GM10248 (cell line): ENCODE measurements around the gene SMOC1.

ENCODE experiments used
- CTCF ChIA-PET: fragments of 300-600 bp; sonication (Branson Sonifier 250); formaldehyde crosslinking; extraction: SDS; loops from one replicate; lab custom pipeline; 2021; ENCODE audit warnings: antibody characterized with exemption; lab: Yijun Ruan, JAX
- POLR2A ChIA-PET: fragments of 350-650 bp; sonication (Branson Sonifier 250); formaldehyde crosslinking; extraction: SDS; loops from one replicate; lab custom pipeline; 2020; ENCODE audit warnings: antibody characterized with exemption; lab: Yijun Ruan, JAX
- DNase-seq: peaks from one replicate; pipeline ENCODE4 v3.0.0; 2012; ENCODE audit errors: extremely low spot score
- TF ChIP-seq, protein P1 (sequence below): IDR thresholded peaks from 2 replicates; pipeline ENCODE4 v1.5.1; 2012; ENCODE audit warnings: mild to moderate bottlenecking, low read depth; ENCODE audit errors: extremely low read depth, missing control alignments, control extremely low read depth

SMOC1 gene

DNA sequence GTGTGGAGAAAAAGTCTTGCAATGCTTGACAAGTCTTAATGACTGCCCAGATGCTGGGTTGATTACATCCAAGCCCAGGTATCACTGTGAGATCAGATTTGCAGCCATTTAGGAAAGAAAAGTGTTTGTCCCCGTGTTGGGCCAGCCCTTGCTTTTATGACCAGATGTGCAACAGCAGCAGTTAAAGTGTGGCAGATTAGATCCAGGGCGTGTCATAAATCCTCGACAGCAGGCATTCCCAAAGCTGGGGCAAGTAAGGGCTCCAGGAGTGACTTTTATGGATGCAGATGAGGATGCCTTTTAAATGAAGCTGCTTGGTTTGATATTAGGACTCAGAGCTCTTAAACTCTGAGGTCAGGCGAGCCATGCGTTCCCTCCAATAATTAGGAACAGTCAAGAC, 1.7 kb downstream of the SMOC1 start:
- CTCF ChIA-PET = interaction anchor here (1.2 to 1.9 kb wide), 3 partner anchors 10 to 147 kb away, joined by 4 to 5 read pairs (median 4); no protein-coding TSS in a partner anchor
- TF ChIP-seq, protein P1, sequence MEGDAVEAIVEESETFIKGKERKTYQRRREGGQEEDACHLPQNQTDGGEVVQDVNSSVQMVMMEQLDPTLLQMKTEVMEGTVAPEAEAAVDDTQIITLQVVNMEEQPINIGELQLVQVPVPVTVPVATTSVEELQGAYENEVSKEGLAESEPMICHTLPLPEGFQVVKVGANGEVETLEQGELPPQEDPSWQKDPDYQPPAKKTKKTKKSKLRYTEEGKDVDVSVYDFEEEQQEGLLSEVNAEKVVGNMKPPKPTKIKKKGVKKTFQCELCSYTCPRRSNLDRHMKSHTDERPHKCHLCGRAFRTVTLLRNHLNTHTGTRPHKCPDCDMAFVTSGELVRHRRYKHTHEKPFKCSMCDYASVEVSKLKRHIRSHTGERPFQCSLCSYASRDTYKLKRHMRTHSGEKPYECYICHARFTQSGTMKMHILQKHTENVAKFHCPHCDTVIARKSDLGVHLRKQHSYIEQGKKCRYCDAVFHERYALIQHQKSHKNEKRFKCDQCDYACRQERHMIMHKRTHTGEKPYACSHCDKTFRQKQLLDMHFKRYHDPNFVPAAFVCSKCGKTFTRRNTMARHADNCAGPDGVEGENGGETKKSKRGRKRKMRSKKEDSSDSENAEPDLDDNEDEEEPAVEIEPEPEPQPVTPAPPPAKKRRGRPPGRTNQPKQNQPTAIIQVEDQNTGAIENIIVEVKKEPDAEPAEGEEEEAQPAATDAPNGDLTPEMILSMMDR = no peak
- DNase-seq = no peak
- POLR2A ChIA-PET = no interaction called here

DNA sequence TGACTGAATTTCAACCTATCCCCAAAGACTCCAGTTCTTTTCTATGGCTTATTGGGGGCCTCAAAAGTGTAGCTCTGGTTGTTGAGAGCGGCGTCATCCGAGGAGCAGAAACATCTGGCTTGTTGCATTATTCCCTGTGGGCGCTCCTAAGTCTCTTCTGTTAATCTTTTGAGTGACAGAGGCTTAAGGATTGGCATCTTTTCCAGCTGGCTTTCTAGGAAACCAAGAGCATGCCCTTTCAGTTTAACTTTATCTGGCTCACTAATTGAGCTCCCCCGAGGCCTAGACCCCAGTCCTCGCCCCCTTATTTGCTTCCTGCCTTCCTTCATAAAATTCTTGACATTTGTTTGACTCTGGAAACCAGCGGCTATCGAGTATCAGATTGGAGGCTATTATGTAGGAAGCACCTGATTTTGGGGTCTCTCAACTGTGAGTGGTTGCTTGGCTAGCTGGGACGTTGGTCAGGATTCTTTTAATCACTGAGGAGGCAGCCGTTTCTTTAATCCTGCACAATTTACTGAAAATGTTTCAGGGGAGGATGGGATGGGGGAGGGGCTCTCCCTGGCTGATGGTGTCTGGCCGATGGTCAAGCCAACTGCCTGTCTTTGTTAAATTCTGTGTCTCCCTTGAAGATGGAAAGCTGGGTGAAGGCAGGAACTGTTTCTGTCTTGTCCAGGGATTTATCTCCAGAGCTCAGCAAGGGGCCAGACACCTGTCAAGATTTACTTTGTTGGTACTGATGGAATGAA, 3.1 kb downstream of the SMOC1 start:
- POLR2A ChIA-PET = no interaction called here

DNA sequence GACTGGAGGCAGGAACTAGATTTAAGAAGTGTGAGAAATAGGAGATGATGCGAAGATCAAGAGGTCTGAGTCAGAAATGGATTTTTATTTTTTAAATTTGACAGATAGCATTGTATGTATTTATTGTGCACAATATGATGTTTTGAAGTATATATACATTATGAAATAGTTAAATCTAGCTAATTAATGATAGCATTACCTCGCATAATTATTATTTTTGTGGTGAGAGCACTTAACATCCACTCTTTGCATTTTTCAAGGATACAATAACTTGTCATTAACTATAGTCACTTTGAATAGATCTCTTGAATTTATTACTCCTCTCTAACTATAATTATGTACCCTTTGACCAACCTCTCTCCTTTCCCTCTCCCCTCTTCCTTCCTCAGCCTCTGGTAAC, 3.7 kb downstream of the SMOC1 start:
- TF ChIP-seq, protein P1 = no peak
- ChIA-PET POLR2A (no interaction called here), CTCF (interaction anchor here (1.9 kb wide), 1 partner anchor 145 kb away, joined by 5 read pairs; no protein-coding TSS in a partner anchor)
- no peak for DNase-seq

More for the DNA sequence above, 3.1 kb downstream of the SMOC1 start:
- TF ChIP-seq, protein P1 = no peak
- CTCF ChIA-PET = interaction anchor here (1.2 to 1.9 kb wide), 3 partner anchors 8 to 146 kb away, joined by 4 to 5 read pairs (median 4); no protein-coding TSS in a partner anchor
- no peak for DNase-seq

DNA sequence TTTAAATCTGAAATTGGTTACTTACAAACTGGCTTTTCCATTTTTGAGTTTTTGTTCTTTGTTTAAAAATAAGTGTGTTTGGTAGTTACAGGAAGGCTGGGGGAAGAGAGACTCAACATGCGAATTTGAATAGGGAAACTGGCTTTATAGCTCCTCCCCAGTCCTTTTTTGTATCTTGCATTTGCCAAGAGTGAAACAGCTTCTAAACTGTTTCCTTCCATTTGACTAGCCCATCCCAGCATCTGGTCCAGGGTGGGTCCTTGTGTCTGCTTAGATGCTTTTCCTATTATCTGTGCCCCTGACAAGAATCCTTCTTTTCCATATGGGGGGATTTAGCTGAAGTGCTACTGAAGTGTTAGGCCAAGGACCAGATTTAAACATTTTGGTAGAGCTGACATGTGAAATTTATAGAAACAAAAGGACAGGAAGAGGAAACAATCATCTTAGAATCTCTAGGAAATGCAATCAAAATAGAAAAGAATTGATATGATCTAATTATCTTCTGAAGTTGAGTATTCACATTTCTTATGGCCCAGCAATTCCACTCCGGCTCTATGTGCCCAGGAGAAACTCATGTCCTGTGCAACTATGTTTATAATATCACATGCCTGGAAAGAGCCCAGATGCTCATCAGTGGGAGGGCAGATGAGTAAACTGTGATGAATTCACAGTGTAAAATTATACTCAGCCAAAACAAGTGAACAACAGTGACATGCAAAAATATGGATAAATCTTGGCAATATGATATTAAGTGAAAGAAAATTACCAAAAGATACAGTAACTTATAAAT, 7.4 kb downstream of the SMOC1 start:
- ChIA-PET POLR2A (no interaction called here), CTCF (interaction anchor here (1.9 to 2.1 kb wide), 2 partner anchors 9 to 142 kb away, joined by 4 to 7 read pairs; no protein-coding TSS in a partner anchor)
- TF ChIP-seq, protein P1 = no peak
- DNase-seq = no peak

DNA sequence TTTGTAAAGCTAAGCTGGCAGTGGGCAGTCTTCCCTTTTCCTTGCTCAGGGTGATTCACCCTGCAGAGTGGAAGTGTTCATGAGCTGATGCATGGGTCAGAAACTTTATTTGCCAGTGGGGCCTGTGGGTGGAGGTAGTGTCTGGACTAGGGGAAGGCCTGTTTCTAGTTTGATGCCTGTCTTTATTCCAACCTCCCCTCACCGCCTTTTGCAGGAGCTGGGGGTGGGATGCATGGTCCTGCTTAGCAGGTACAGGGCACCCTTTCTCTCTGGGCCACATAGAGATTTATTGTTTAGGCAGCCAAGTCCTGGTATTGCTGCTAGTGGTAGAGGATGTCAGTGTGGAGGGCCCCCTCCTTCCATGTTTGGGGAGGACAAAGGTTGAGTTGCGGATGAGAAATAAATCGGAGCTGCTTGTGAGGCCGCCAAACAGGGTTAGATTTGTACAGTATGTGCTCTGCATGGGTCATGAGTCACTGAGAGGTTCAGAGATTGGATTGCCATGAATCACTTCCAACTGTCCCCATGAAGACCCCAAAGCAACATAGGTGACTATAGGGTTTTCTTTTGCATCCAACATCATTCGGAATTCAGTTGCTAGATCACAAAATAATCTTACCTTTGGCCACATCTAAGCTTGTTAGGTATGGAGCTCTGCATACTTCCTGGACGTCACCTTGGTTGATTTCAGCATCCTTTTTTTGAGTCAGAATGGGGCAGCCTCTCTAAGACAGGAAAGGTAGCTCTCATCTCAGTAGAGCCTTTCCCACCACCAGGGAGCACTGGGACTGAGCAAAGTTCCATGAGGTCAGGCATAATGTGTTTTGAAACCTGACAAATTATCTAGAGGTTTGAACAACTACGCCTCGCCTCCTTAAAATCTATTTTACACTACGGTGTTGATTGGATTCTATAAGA, 8.8 kb downstream of the SMOC1 start:
- TF ChIP-seq, protein P1 = no peak
- ChIA-PET CTCF (interaction anchor here (2.1 kb wide), 1 partner anchor 11 kb away, joined by 7 read pairs; no protein-coding TSS in a partner anchor), POLR2A (no interaction called here)
- DNase-seq = no peak
